ENCODE results near the gene GID8. TPM values are rescaled to one million over a fixed set of nuclear protein-coding genes. Genes with fewer than 3 reads are reported as not detected.

The GID8 gene
- total and polyA plus RNA-seq, 2 of the 13 experiments (the other 11 are each of a cell fraction or from before 2014, with no cell fraction given): 39.6 to 59.8 TPM

- no peak for TF ChIP-seq MXD3 (CRISPR knock-in tag; IDR thresholded peaks at IDR 0.05)
- TF ChIP-seq EHMT2 (IDR thresholded peaks at IDR 0.05; ENCODE audit: borderline replicate concordance, low read depth, low read length): no peak
- no peak for TF ChIP-seq RBFOX2 (IDR thresholded peaks at IDR 0.05; ENCODE audit: low read depth, low read length)
- TF ChIP-seq ZNF83 (CRISPR knock-in tag; IDR thresholded peaks at IDR 0.05; ENCODE audit: borderline replicate concordance): no peak
- TF ChIP-seq ATF4 (CRISPR knock-in tag; IDR thresholded peaks at IDR 0.05): peak in 1 of 2 experiments; percentile 14; a peak in 2 of 4 replicates
- no peak for TF ChIP-seq BORCS8-MEF2B (CRISPR knock-in tag; IDR thresholded peaks at IDR 0.05)
- TF ChIP-seq RARG (CRISPR knock-in tag; IDR thresholded peaks at IDR 0.05; ENCODE audit: low read depth): peak; percentile 59; the same call in 1 of the 2 replicates
- no peak for TF ChIP-seq SCMH1 (CRISPR knock-in tag; IDR thresholded peaks at IDR 0.05; ENCODE audit: borderline replicate concordance)
- TF ChIP-seq ONECUT2 (CRISPR knock-in tag; IDR thresholded peaks at IDR 0.05): no peak
- TF ChIP-seq ZNF329 (CRISPR knock-in tag; IDR thresholded peaks at IDR 0.05; ENCODE audit: low read depth): 0 out of 2 replicates have a peak, but pooled peaks have one; percentile 13
- TF ChIP-seq POGK (CRISPR knock-in tag; conservative IDR thresholded peaks at IDR 0.05): no peak
- TF ChIP-seq DZIP1 (CRISPR knock-in tag; IDR thresholded peaks at IDR 0.05): peak; percentile 81; the same call in 1 of the 2 replicates
- no peak for TF ChIP-seq ZNF333 (CRISPR knock-in tag; IDR thresholded peaks at IDR 0.05; ENCODE audit: borderline replicate concordance)
- TF ChIP-seq MTERF4 (CRISPR knock-in tag; IDR thresholded peaks at IDR 0.05): no peak; the same call in 1 of the 2 replicates
- no peak for TF ChIP-seq KDM1A (CRISPR knock-in tag; IDR thresholded peaks at IDR 0.05)
- no peak for TF ChIP-seq MLXIP (CRISPR knock-in tag; IDR thresholded peaks at IDR 0.05; ENCODE audit: borderline replicate concordance)
- peak; percentile 79 for TF ChIP-seq ZNF230 (CRISPR knock-in tag; IDR thresholded peaks at IDR 0.05)
- TF ChIP-seq ZNF670 (CRISPR knock-in tag; IDR thresholded peaks at IDR 0.05; ENCODE audit: borderline replicate concordance): no peak
These were observed 12.3 kb upstream of the GID8 start (continued) for GRCh38 chr20:62925420-62926228.
